HepG2 (cell line): Measurements from ENCODE around the gene ZNF514. TPM values are rescaled to one million over a fixed set of nuclear protein-coding genes. Genes with fewer than 3 reads are reported as not detected.

ENCODE experiments used
- ATF1 ChIP-seq: IDR thresholded peaks from 2 replicates; pipeline ENCODE4 v1.6.1; 2016; ENCODE audit warnings: mild to moderate bottlenecking, control low read depth
- CREB1 ChIP-seq, 2 experiments: fragments of 450-650 bp in 1 of 2; IDR thresholded peaks; 2 replicates each; pipeline ENCODE4 v1.6.1; 2016 to 2017; ENCODE audit warnings: control low read depth in 1 of 2, mild to moderate bottlenecking in 1 of 2, missing compliant biosample characterization in 1 of 2, missing genetic modification characterization in 1 of 2
- FOXK2 ChIP-seq: fragments of 450-650 bp; IDR thresholded peaks from 2 replicates; pipeline ENCODE4 v1.6.1; 2016
- IKZF4 ChIP-seq: sonication (generic); formaldehyde crosslinking; IDR thresholded peaks from 2 replicates; pipeline ENCODE4 v1.5.1; 2020; ENCODE audit warnings: borderline replicate concordance, mild to moderate bottlenecking, low read depth, missing genetic modification reagents; ENCODE audit errors: not compliant biosample characterization
- KLF9 ChIP-seq: IDR thresholded peaks from 2 replicates; pipeline ENCODE4 v1.6.1; 2016; ENCODE audit warnings: low read depth
- NPAS2 ChIP-seq: sonication (generic); formaldehyde crosslinking; IDR thresholded peaks from 2 replicates; pipeline ENCODE4 v1.8.0; 2022; ENCODE audit warnings: mild to moderate bottlenecking, missing genetic modification reagents, borderline replicate concordance
- TAF15 ChIP-seq: fragments of 200-400 bp; formaldehyde crosslinking; IDR thresholded peaks from one replicate; pipeline ENCODE4 v1.6.1; 2018; ENCODE audit warnings: mild to moderate bottlenecking, low read depth, low read length; ENCODE audit not compliant: poor library complexity, severe bottlenecking
- THYN1 ChIP-seq: sonication (generic); formaldehyde crosslinking; IDR thresholded peaks from 2 replicates; pipeline ENCODE4 v1.8.1; 2023; ENCODE audit warnings: low read depth, mild to moderate bottlenecking, moderate library complexity, missing genetic modification reagents, borderline replicate concordance
- ZIK1 ChIP-seq: sonication (generic); formaldehyde crosslinking; IDR thresholded peaks from 2 replicates; pipeline ENCODE4 v1.5.0; 2020; ENCODE audit warnings: mild to moderate bottlenecking, low read depth, missing genetic modification reagents, borderline replicate concordance
- ZKSCAN1 ChIP-seq: fragments of 150-350 bp; IDR thresholded peaks from 2 replicates; pipeline ENCODE4 v1.6.1; 2014; ENCODE audit warnings: low read length
- ZNF234 ChIP-seq: sonication (generic); formaldehyde crosslinking; conservative IDR thresholded peaks from 2 replicates; pipeline ENCODE4 v1.5.1; 2020; ENCODE audit warnings: mild to moderate bottlenecking, missing genetic modification reagents
- ZNF510 ChIP-seq: sonication (generic); formaldehyde crosslinking; IDR thresholded peaks from 2 replicates; pipeline ENCODE4 v1.4.0; 2020; ENCODE audit warnings: low read depth, mild to moderate bottlenecking, missing genetic modification reagents
- ZNF749 ChIP-seq: sonication (generic); formaldehyde crosslinking; IDR thresholded peaks from 2 replicates; pipeline ENCODE4 v1.8.0; 2022; ENCODE audit warnings: mild to moderate bottlenecking, missing genetic modification reagents, moderate library complexity, borderline replicate concordance
- ZNF841 ChIP-seq: sonication (generic); formaldehyde crosslinking; IDR thresholded peaks from 2 replicates; pipeline ENCODE4 v1.8.1; 2023; ENCODE audit warnings: missing genetic modification reagents, borderline replicate concordance
- polyA plus RNA-seq, 8 experiments: library from polyadenylated mRNA; depleted of rRNA in 3 of 8; stranded (reverse) in 7 of 8; unstranded in 1 of 8; fragments of >200 nt; fragmentation: Illumina TruSeq in 4 of 8; extraction: Trizol in 4 of 8; gene quantifications; 2 replicates each; pipeline versions ENCODE4 v1.2.1 to v1.2.3, GENCODE V29; 2011 to 2016; ENCODE audit warnings: low read depth in 4 of 8, missing spikeins in 1 of 8, mixed read lengths in 1 of 8; ENCODE audit not compliant: insufficient read depth in 1 of 8
- total RNA-seq, 5 experiments: library from RNA; depleted of rRNA; stranded (reverse); fragments of >200 nt; fragmentation: Illumina TruSeq; extraction: Trizol; gene quantifications; 2 replicates each; pipeline ENCODE4 v1.2.3, GENCODE V29; 2016; ENCODE audit warnings: low read depth in 1 of 5
- TF ChIP-seq, protein P1 (sequence below): sonication (generic); formaldehyde crosslinking; IDR thresholded peaks from 2 replicates; pipeline ENCODE4 v1.5.0; 2020; ENCODE audit warnings: mild to moderate bottlenecking, missing genetic modification reagents
- TF ChIP-seq, protein P2 (sequence below): IDR thresholded peaks from 2 replicates; pipeline ENCODE4 v1.6.1; 2016; ENCODE audit warnings: missing compliant biosample characterization, missing genetic modification reagents, borderline replicate concordance
- TF ChIP-seq, protein P3 (sequence below): sonication (generic); formaldehyde crosslinking; IDR thresholded peaks from 2 replicates; pipeline ENCODE4 v1.4.0; 2020; ENCODE audit warnings: missing genetic modification reagents
- TF ChIP-seq, protein P4 (sequence below), 2 experiments: IDR thresholded peaks; 2 replicates each; pipeline ENCODE4 v1.6.1; 2011 to 2012; ENCODE audit warnings: low read length in 2 of 2, borderline replicate concordance in 1 of 2, low read depth in 1 of 2, mild to moderate bottlenecking in 1 of 2, moderate library complexity in 1 of 2

The ZNF514 gene
- total and polyA plus RNA-seq, 2 of the 13 experiments (the other 11 are each of a cell fraction or from before 2014, with no cell fraction given), result 15.2 to 18.7 TPM

DNA sequence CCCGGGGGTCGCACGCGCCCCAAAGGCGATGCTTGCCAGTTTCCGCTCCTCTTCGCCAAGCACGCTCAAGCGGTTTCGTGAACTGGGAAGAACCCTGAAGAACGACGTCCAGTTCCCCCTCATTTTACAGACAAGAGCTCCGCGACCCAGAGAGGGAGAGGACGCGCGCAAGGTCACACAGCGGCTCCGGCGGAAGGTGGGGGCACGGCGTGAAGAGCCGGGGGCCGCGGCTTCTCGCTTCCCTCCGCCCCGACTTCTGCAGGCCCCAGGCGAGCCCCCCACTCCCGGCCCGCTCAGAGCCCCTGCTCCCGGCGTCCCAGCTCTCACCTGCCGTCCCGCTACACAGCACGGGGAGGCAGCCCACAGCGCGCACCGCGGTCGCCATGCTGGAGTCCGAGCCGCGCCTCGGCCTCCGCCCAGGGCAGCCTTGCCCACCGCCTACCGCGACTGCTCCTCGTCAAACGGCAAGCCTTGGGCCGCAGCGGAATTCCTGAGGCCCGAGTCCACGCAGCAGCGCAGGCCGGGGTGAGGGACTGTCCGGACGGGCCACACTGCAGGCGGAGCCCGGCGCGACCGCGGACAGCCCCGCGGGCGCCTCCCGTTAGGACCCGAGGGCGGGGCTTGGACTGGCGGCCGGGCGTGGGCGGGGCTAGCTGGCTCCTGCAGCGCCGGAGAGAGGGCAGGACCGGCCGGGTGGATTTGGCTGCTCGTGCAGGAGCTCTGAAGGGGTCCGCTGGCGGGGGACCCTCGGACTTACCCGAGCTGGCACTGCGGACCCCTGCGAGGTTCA, 38.0 kb downstream of the ZNF514 start, which contains the start of gene MRPS5 (continued):
- TF ChIP-seq TAF15 (peak; percentile 89), IKZF4 (CRISPR knock-in tag) (peak; percentile 97), ZKSCAN1 (no peak; the same call in 1 of the 2 replicates), ZIK1 (CRISPR knock-in tag) (peak; percentile 92), ZNF234 (CRISPR knock-in tag) (peak; percentile 74; the same call in 1 of the 2 replicates), ZNF749 (CRISPR knock-in tag) (peak; percentile 43; the same call in 1 of the 2 replicates), CREB1 (IDR thresholded peaks at IDR 0.05) (no peak), CREB1 (CRISPR knock-in tag; IDR thresholded peaks at IDR 0.05) (no peak), THYN1 (CRISPR knock-in tag) (no peak), NPAS2 (CRISPR knock-in tag) (no peak), FOXK2 (no peak), ZNF510 (CRISPR knock-in tag) (peak; percentile 85), ZNF841 (no peak), ATF1 (CRISPR knock-in tag) (no peak), KLF9 (no peak)
- TF ChIP-seq, protein P1, sequence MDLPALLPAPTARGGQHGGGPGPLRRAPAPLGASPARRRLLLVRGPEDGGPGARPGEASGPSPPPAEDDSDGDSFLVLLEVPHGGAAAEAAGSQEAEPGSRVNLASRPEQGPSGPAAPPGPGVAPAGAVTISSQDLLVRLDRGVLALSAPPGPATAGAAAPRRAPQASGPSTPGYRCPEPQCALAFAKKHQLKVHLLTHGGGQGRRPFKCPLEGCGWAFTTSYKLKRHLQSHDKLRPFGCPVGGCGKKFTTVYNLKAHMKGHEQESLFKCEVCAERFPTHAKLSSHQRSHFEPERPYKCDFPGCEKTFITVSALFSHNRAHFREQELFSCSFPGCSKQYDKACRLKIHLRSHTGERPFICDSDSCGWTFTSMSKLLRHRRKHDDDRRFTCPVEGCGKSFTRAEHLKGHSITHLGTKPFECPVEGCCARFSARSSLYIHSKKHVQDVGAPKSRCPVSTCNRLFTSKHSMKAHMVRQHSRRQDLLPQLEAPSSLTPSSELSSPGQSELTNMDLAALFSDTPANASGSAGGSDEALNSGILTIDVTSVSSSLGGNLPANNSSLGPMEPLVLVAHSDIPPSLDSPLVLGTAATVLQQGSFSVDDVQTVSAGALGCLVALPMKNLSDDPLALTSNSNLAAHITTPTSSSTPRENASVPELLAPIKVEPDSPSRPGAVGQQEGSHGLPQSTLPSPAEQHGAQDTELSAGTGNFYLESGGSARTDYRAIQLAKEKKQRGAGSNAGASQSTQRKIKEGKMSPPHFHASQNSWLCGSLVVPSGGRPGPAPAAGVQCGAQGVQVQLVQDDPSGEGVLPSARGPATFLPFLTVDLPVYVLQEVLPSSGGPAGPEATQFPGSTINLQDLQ (CRISPR knock-in tag), result 0 out of 2 replicates have a peak, but pooled peaks have one; percentile 73
- TF ChIP-seq, protein P2, sequence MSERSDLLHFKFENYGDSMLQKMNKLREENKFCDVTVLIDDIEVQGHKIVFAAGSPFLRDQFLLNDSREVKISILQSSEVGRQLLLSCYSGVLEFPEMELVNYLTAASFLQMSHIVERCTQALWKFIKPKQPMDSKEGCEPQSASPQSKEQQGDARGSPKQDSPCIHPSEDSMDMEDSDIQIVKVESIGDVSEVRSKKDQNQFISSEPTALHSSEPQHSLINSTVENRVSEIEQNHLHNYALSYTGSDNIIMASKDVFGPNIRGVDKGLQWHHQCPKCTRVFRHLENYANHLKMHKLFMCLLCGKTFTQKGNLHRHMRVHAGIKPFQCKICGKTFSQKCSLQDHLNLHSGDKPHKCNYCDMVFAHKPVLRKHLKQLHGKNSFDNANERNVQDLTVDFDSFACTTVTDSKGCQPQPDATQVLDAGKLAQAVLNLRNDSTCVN (CRISPR knock-in tag), result peak; percentile 63; the same call in 1 of the 2 replicates
- TF ChIP-seq, protein P3, sequence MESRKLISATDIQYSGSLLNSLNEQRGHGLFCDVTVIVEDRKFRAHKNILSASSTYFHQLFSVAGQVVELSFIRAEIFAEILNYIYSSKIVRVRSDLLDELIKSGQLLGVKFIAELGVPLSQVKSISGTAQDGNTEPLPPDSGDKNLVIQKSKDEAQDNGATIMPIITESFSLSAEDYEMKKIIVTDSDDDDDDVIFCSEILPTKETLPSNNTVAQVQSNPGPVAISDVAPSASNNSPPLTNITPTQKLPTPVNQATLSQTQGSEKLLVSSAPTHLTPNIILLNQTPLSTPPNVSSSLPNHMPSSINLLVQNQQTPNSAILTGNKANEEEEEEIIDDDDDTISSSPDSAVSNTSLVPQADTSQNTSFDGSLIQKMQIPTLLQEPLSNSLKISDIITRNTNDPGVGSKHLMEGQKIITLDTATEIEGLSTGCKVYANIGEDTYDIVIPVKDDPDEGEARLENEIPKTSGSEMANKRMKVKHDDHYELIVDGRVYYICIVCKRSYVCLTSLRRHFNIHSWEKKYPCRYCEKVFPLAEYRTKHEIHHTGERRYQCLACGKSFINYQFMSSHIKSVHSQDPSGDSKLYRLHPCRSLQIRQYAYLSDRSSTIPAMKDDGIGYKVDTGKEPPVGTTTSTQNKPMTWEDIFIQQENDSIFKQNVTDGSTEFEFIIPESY (CRISPR knock-in tag), result no peak
- TF ChIP-seq, protein P4, sequence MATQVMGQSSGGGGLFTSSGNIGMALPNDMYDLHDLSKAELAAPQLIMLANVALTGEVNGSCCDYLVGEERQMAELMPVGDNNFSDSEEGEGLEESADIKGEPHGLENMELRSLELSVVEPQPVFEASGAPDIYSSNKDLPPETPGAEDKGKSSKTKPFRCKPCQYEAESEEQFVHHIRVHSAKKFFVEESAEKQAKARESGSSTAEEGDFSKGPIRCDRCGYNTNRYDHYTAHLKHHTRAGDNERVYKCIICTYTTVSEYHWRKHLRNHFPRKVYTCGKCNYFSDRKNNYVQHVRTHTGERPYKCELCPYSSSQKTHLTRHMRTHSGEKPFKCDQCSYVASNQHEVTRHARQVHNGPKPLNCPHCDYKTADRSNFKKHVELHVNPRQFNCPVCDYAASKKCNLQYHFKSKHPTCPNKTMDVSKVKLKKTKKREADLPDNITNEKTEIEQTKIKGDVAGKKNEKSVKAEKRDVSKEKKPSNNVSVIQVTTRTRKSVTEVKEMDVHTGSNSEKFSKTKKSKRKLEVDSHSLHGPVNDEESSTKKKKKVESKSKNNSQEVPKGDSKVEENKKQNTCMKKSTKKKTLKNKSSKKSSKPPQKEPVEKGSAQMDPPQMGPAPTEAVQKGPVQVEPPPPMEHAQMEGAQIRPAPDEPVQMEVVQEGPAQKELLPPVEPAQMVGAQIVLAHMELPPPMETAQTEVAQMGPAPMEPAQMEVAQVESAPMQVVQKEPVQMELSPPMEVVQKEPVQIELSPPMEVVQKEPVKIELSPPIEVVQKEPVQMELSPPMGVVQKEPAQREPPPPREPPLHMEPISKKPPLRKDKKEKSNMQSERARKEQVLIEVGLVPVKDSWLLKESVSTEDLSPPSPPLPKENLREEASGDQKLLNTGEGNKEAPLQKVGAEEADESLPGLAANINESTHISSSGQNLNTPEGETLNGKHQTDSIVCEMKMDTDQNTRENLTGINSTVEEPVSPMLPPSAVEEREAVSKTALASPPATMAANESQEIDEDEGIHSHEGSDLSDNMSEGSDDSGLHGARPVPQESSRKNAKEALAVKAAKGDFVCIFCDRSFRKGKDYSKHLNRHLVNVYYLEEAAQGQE (IDR thresholded peaks at IDR 0.05; ENCODE audit: borderline replicate concordance in 1 of 2, low read depth in 1 of 2, low read length in 2 of 2), result peak in 1 of 2 experiments; percentile 45; a peak in 2 of 4 replicates
